Osteoblast (primary cell): Measurements from ENCODE around the gene HMOX2. TPM values are rescaled to one million over a fixed set of nuclear protein-coding genes. Genes with fewer than 3 reads are reported as not detected.

Experiments
- DNase-seq: peaks from one replicate; pipeline ENCODE4 v3.0.0; 2011; ENCODE audit warnings: low spot score, mixed read lengths; ENCODE audit not compliant: insufficient read length; ENCODE audit errors: missing footprints
- H2AFZ ChIP-seq: 2 replicates; pipeline ENCODE4 v1.6.0; 2011; ENCODE audit warnings: mild to moderate bottlenecking, low read length
- H3K27ac ChIP-seq: 2 replicates; pipeline ENCODE4 v1.5.1; 2011; ENCODE audit warnings: mild to moderate bottlenecking, low read depth, low read length, moderate library complexity
- H3K27me3 ChIP-seq: 2 replicates; pipeline ENCODE4 v1.6.0; 2012; ENCODE audit warnings: mild to moderate bottlenecking, control low read depth, inconsistent platforms, low read length, moderate library complexity; ENCODE audit not compliant: insufficient read depth
- H3K36me3 ChIP-seq: 2 replicates; pipeline ENCODE4 v1.5.1; 2011; ENCODE audit warnings: mild to moderate bottlenecking, low read length, control low read depth, moderate library complexity; ENCODE audit not compliant: insufficient read depth
- H3K4me1 ChIP-seq: 2 replicates; pipeline ENCODE4 v1.5.1; 2011; ENCODE audit warnings: mild to moderate bottlenecking, low read length, control low read depth, moderate library complexity; ENCODE audit not compliant: insufficient read depth
- H3K4me2 ChIP-seq: 2 replicates; pipeline ENCODE4 v1.6.0; 2011; ENCODE audit warnings: mild to moderate bottlenecking, low read length; ENCODE audit not compliant: insufficient read depth
- H3K4me3 ChIP-seq: fragments of 200-600 bp; sonication (generic); 3 replicates; pipeline ENCODE4 v1.5.1; 2012; ENCODE audit warnings: mild to moderate bottlenecking, low read length, inconsistent platforms; ENCODE audit not compliant: insufficient read depth
- H3K79me2 ChIP-seq: 2 replicates; pipeline ENCODE4 v1.6.0; 2012; ENCODE audit warnings: mild to moderate bottlenecking, low read length, control low read depth, inconsistent platforms; ENCODE audit not compliant: insufficient read depth
- H3K9me3 ChIP-seq: 2 replicates; pipeline ENCODE4 v1.5.1; 2011; ENCODE audit warnings: low read depth, low read length, control low read depth
- H4K20me1 ChIP-seq: 2 replicates; pipeline ENCODE4 v1.6.0; 2012; ENCODE audit warnings: mild to moderate bottlenecking, low read length, control low read depth; ENCODE audit not compliant: insufficient read depth
- CTCF ChIP-seq: IDR thresholded peaks from 2 replicates; pipeline ENCODE4 v1.5.1; 2011; ENCODE audit warnings: mild to moderate bottlenecking, low read depth, low read length, moderate library complexity; ENCODE audit errors: extremely low read depth
- total RNA-seq: library from RNA; depleted of rRNA; stranded (reverse); fragments of >200 nt; gene quantifications from 2 replicates; pipeline ENCODE4 v1.2.3, GENCODE V29; 2012

Gene HMOX2
- total RNA-seq, 1 donor = 39.4 TPM

DNA sequence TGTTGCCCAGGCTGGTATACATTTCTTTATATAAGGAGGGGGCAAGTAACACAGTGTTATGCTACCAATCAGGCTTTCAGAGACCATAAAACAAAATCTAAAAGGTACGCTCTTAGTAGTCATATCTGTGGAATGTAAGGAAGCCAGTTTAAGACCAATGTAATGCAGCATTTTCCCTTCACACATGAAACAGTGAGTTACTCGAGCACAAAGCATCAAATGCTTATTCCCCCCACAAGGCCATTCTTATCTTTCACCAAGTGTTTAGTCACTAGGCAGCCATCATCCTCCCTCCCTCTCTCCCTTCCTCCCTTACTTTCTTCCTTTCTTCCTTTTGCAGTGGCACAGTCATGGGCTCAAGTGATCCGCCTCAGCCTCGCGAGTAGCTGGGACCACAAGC lies 12.8 kb downstream of the HMOX2 start:
- no peak overlapping the region for H2AFZ ChIP-seq
- no peak overlapping the region for H3K4me3 ChIP-seq
- H3K27me3 ChIP-seq = no peaks in the 10 kb centered on the region
- peak overlapping the region; percentile 56 for H3K4me2 ChIP-seq
- peaks cover 9% of the 10 kb centered on the region for H4K20me1 ChIP-seq
- peaks cover 57% of the 10 kb centered on the region for H3K79me2 ChIP-seq
- peaks cover 22% of the 10 kb centered on the region for H3K4me1 ChIP-seq
- peaks cover 9% of the 10 kb centered on the region for H3K36me3 ChIP-seq
- DNase-seq = peak; percentile 86
- H3K9me3 ChIP-seq = no peaks in the 10 kb centered on the region
- peak overlapping the region; percentile 78 for H3K27ac ChIP-seq
- no peak for TF ChIP-seq CTCF

GRCh38 chr16:4491898-4492297 lies 15.7 kb downstream of the HMOX2 start:
- Histone ChIP-seq H3K27me3 (no peaks in the 10 kb centered on the region), H4K20me1 (peaks cover 22% of the 10 kb centered on the region), H3K79me2 (peaks cover 52% of the 10 kb centered on the region), H3K9me3 (no peaks in the 10 kb centered on the region), H3K4me2 (no peak overlapping the region), H3K4me3 (no peak overlapping the region), H3K27ac (no peak overlapping the region), H3K36me3 (peaks cover 2% of the 10 kb centered on the region), H3K4me1 (peaks cover 50% of the 10 kb centered on the region), H2AFZ (no peak overlapping the region)
- no peak for DNase-seq
- no peak for TF ChIP-seq CTCF

DNA sequence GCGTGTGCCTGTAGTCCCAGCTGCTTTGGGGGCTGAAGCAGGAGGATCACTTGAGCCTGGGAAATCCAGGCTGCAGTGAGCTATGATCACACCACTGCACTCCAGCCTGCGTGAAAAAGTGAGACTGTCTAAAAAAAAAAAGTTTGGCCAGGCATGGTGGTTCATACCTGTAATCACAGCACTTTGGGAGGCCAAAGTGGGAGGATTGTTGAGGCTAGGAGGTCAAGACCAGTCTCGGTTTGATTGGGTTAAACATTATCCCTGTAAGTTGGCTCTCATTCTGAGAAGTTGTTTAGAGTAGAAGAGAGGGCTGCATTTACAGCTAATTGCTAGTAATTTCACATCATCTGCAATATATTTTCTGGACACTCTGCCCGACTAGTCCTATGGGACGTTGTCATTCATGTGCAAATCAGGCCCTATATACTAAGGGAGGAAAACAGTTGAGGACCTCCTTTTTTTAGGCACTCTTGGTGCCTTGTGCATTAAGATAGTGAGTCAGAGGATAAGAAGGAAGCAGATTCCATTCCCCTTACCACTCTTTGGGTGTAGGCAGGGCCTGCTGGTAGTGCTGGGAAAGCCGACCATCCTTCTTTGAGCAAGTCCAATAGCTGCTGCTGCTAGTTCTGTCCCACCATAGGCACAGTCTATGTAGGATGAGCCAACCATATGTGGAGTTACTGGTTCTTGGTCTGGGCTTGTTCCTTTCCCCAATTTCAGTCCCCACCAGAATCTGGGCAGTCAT lies 18.7 kb downstream of the HMOX2 start:
- TF ChIP-seq CTCF = no peak
- H3K4me3 ChIP-seq = peak overlapping the region; percentile 38
- peaks cover 34% of the 10 kb centered on the region for H4K20me1 ChIP-seq
- H2AFZ ChIP-seq = no peak overlapping the region
- H3K36me3 ChIP-seq = peaks cover 15% of the 10 kb centered on the region
- peak; percentile 83 for DNase-seq
- no peaks in the 10 kb centered on the region for H3K9me3 ChIP-seq
- H3K4me1 ChIP-seq = peaks cover 41% of the 10 kb centered on the region
- peak overlapping the region; percentile 82 for H3K27ac ChIP-seq
- no peaks in the 10 kb centered on the region for H3K27me3 ChIP-seq
- H3K79me2 ChIP-seq = peaks cover 66% of the 10 kb centered on the region
- H3K4me2 ChIP-seq = peak overlapping the region; percentile 60

DNA sequence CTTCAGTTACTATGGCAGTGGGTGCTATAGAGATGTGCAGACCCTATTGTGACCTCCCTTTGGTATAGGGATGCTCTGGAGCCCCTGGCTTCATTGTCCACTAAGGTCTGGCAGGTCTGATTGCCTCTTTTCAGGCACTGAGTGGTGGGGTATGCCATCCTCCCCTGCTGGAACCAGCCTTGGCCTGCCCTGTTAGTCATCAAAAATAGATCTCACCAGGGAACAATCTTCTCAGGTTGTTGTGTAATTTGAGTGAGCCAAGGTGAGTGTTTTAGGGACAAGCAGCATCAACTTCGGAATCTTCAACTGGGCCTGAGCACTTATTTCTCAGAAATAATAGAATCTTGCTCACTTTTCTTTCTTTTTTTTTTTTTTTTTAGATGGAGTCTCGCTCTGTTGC lies 19.6 kb downstream of the HMOX2 start:
- H3K27me3 ChIP-seq = no peaks in the 10 kb centered on the region
- no peak for DNase-seq
- H4K20me1 ChIP-seq = peaks cover 41% of the 10 kb centered on the region
- H3K9me3 ChIP-seq = no peaks in the 10 kb centered on the region
- no peak overlapping the region for H2AFZ ChIP-seq
- H3K4me3 ChIP-seq = no peak overlapping the region
- H3K4me2 ChIP-seq = peak overlapping the region; percentile 60
- TF ChIP-seq CTCF = no peak
- H3K36me3 ChIP-seq = peaks cover 15% of the 10 kb centered on the region
- peak overlapping the region; percentile 82 for H3K27ac ChIP-seq
- peaks cover 59% of the 10 kb centered on the region for H3K79me2 ChIP-seq
- H3K4me1 ChIP-seq = peaks cover 50% of the 10 kb centered on the region
